Lower lobe of right lung (tissue), 2 donors: Measurements from ENCODE around the gene MTUS2. TPM values are rescaled to one million over a fixed set of nuclear protein-coding genes. Genes with fewer than 3 reads are reported as not detected.

Source experiments
- ATAC-seq, 2 donors: fragments of 200-7000 bp; cut with Tn5 transposase; one replicate each; pipeline ENCODE4 v1.9.1; 2020 to 2022; ENCODE audit warnings: mild to moderate bottlenecking in 2 of 2, moderate library complexity in 2 of 2
- DNase-seq: peaks from one replicate; pipeline ENCODE4 v3.0.0-alpha.2; 2020
- H3K27ac ChIP-seq: fragments of 200-600 bp; one replicate; pipeline ENCODE4 v1.8.0; 2022
- H3K27me3 ChIP-seq: fragments of 200-600 bp; one replicate; pipeline ENCODE4 v1.8.0; 2022; ENCODE audit warnings: low read depth
- H3K36me3 ChIP-seq: fragments of 200-600 bp; one replicate; pipeline ENCODE4 v1.8.0; 2022; ENCODE audit warnings: mild to moderate bottlenecking
- H3K4me1 ChIP-seq: fragments of 200-600 bp; one replicate; pipeline ENCODE4 v1.8.0; 2022
- H3K4me3 ChIP-seq: fragments of 200-600 bp; one replicate; pipeline ENCODE4 v1.8.0; 2022; ENCODE audit warnings: mild to moderate bottlenecking
- H3K9me3 ChIP-seq: fragments of 200-600 bp; one replicate; pipeline ENCODE4 v1.8.0; 2022
- CTCF ChIP-seq: fragments of 200-600 bp; IDR thresholded peaks from one replicate; pipeline ENCODE4 v1.8.0; 2022; ENCODE audit warnings: antibody characterized with exemption, mild to moderate bottlenecking
- intact Hi-C: fragments of 100-400 bp; cut with DNase I; formaldehyde crosslinking; loops from one replicate; pipeline ENCODE4 v1.11.0; 2022
- total RNA-seq: library from RNA; stranded (reverse); fragmentation: NEBNext Ultra II Directional; extraction: Animal tissue kit (Norgen Biotek cat#: 25700); gene quantifications from one replicate; pipeline ENCODE4 v1.2.1, GENCODE V29; 2021
- donor health status: DM: no; HTN: yes; CAD: no; lungs with severe emphysema.

Gene MTUS2
- total RNA-seq, 1 donor from 2014 or later, result 0.21 TPM

- H3K4me1 ChIP-seq, result no peaks in the 10 kb centered on the region
- no peak for ATAC-seq
- H3K9me3 ChIP-seq, result no peaks in the 10 kb centered on the region
- intact Hi-C loops, result no loop called here
- no peak for TF ChIP-seq CTCF
- no peak overlapping the region for H3K4me3 ChIP-seq
- no peaks in the 10 kb centered on the region for H3K27me3 ChIP-seq
- DNase-seq, result no peak
- H3K36me3 ChIP-seq, result no peaks in the 10 kb centered on the region
- no peak overlapping the region for H3K27ac ChIP-seq
These were observed 185.1 kb downstream of the MTUS2 start for GRCh38 chr13:29005035-29005762.

GRCh38 chr13:29005763-29006120, 185.6 kb downstream of the MTUS2 start:
- no peak for DNase-seq
- H3K36me3 ChIP-seq, result no peaks in the 10 kb centered on the region
- no peak overlapping the region for H3K4me3 ChIP-seq
- intact Hi-C loops, result no loop called here
- H3K27me3 ChIP-seq, result no peaks in the 10 kb centered on the region
- no peak overlapping the region for H3K27ac ChIP-seq
- TF ChIP-seq CTCF, result no peak
- no peaks in the 10 kb centered on the region for H3K4me1 ChIP-seq
- no peak for ATAC-seq
- H3K9me3 ChIP-seq, result no peaks in the 10 kb centered on the region

GRCh38 chr13:29006359-29006850, 186.3 kb downstream of the MTUS2 start:
- no peaks in the 10 kb centered on the region for H3K27me3 ChIP-seq
- DNase-seq, result no peak
- H3K27ac ChIP-seq, result no peak overlapping the region
- no peaks in the 10 kb centered on the region for H3K4me1 ChIP-seq
- ATAC-seq, result no peak
- no peak for TF ChIP-seq CTCF
- intact Hi-C loops, result no loop called here
- no peaks in the 10 kb centered on the region for H3K9me3 ChIP-seq
- H3K36me3 ChIP-seq, result no peaks in the 10 kb centered on the region
- H3K4me3 ChIP-seq, result no peak overlapping the region

GRCh38 chr13:29008296-29008695, 188.2 kb downstream of the MTUS2 start:
- intact Hi-C loops, result no loop called here
- H3K4me1 ChIP-seq, result no peaks in the 10 kb centered on the region
- H3K4me3 ChIP-seq, result no peak overlapping the region
- no peak for TF ChIP-seq CTCF
- no peaks in the 10 kb centered on the region for H3K36me3 ChIP-seq
- H3K27me3 ChIP-seq, result no peaks in the 10 kb centered on the region
- no peak for ATAC-seq
- no peak for DNase-seq
- H3K27ac ChIP-seq, result no peak overlapping the region
- H3K9me3 ChIP-seq, result no peaks in the 10 kb centered on the region

GRCh38 chr13:29020314-29020713, 200.2 kb downstream of the MTUS2 start:
- Histone ChIP-seq H3K27ac (no peak overlapping the region), H3K36me3 (no peaks in the 10 kb centered on the region), H3K4me3 (no peak overlapping the region), H3K27me3 (no peaks in the 10 kb centered on the region), H3K9me3 (no peaks in the 10 kb centered on the region), H3K4me1 (no peaks in the 10 kb centered on the region)
- TF ChIP-seq CTCF, result no peak
- ATAC-seq (no peak), DNase-seq (no peak)
- intact Hi-C loops, result no loop called here
